B cell (primary cell): ENCODE results near the gene HPS1. TPM values are rescaled to one million over a fixed set of nuclear protein-coding genes. Genes with fewer than 3 reads are reported as not detected.

ENCODE experiments used
- ATAC-seq: fragments of 200-7000 bp; cut with Tn5 transposase; one replicate; pipeline ENCODE4 v1.10.0; 2021; ENCODE audit warnings: low read depth, mild to moderate bottlenecking, moderate number of reproducible peaks, moderate library complexity
- CTCF ChIA-PET: fragments of 350-600 bp; sonication (Branson Sonifier 250); formaldehyde crosslinking; loops from one replicate; lab custom pipeline; 2021; ENCODE audit warnings: antibody characterized with exemption, inconsistent platforms; lab: Charles Lee
- POLR2A ChIA-PET: fragments of 350-600 bp; sonication (Branson Sonifier 250); formaldehyde crosslinking; loops from one replicate; lab custom pipeline; 2021; ENCODE audit warnings: antibody characterized with exemption; lab: Charles Lee
- DNase-seq: peaks from one replicate; pipeline ENCODE4 v3.0.0; 2013
- H2AFZ ChIP-seq: 2 replicates; pipeline ENCODE4 v1.6.1; 2012; ENCODE audit warnings: mild to moderate bottlenecking, low read depth, low read length; ENCODE audit not compliant: insufficient read depth, poor library complexity, severe bottlenecking
- H3K27ac ChIP-seq, 2 donors: 1 replicate in 1 of 2; 2 replicates in 1 of 2; pipeline ENCODE4 v1.5.1; 2012 to 2013; ENCODE audit warnings: low read length in 2 of 2, mild to moderate bottlenecking in 2 of 2, moderate library complexity in 1 of 2
- H3K27me3 ChIP-seq, 4 experiments: fragments of 200-600 bp in 1 of 4; sonication (generic) in 1 of 4; replicated peaks in 1 of 4; 1 replicate in 2 of 4; 2 replicates in 2 of 4; pipeline versions ENCODE4 v1.6.1 to v1.7.0; 2013 to 2016; ENCODE audit warnings: low read length in 3 of 4, mild to moderate bottlenecking in 2 of 4, mixed read lengths in 1 of 4, moderate library complexity in 1 of 4; ENCODE audit not compliant: insufficient read depth in 4 of 4, control insufficient read depth in 3 of 4; ENCODE audit errors: control extremely low read depth in 1 of 4
- H3K36me3 ChIP-seq, 2 experiments: replicated peaks in 1 of 2; 1 replicate in 1 of 2; 2 replicates in 1 of 2; pipeline versions ENCODE4 v1.6.1 to v1.7.1; 2013; ENCODE audit warnings: low read length in 1 of 2; ENCODE audit not compliant: insufficient read depth in 2 of 2, control insufficient read depth in 1 of 2; ENCODE audit errors: control extremely low read depth in 1 of 2, extremely low read depth in 1 of 2
- H3K4me1 ChIP-seq, 2 donors: fragments of 200-600 bp in 1 of 2; sonication (generic) in 1 of 2; 1 replicate in 1 of 2; 2 replicates in 1 of 2; pipeline versions ENCODE4 v1.5.1 to v1.6.1; 2013 to 2017; ENCODE audit warnings: low read length in 2 of 2; ENCODE audit not compliant: control insufficient read depth in 2 of 2, insufficient read depth in 2 of 2
- H3K4me2 ChIP-seq: replicated peaks from 2 replicates; pipeline ENCODE3; 2012; ENCODE audit warnings: mild to moderate bottlenecking, low read depth, low read length; ENCODE audit not compliant: poor library complexity, severe bottlenecking
- H3K4me3 ChIP-seq, 5 experiments: fragments of 200-600 bp in 1 of 5; sonication (generic) in 1 of 5; 1 replicate in 3 of 5; 2 replicates in 2 of 5; pipeline versions ENCODE4 v1.5.1 to v1.7.0; 2011 to 2016; ENCODE audit warnings: low read length in 4 of 5, mild to moderate bottlenecking in 4 of 5, low read depth in 2 of 5, control low read depth in 1 of 5, moderate library complexity in 1 of 5; ENCODE audit not compliant: insufficient read depth in 1 of 5; ENCODE audit errors: control extremely low read depth in 1 of 5, extremely low read depth in 1 of 5
- H3K79me2 ChIP-seq: fragments of 200-600 bp; sonication (generic); one replicate; pipeline ENCODE4 v1.6.0; 2016; ENCODE audit warnings: low read length; ENCODE audit not compliant: control insufficient read depth, insufficient read depth
- H3K9ac ChIP-seq: fragments of 200-600 bp; sonication (generic); 2 replicates; pipeline ENCODE4 v1.6.1; 2017; ENCODE audit warnings: mild to moderate bottlenecking, low read length, moderate library complexity
- H3K9me3 ChIP-seq, 3 donors: one replicate each; pipeline versions ENCODE4 v1.6.1 to v1.7.1; 2013; ENCODE audit warnings: low read length in 2 of 3; ENCODE audit not compliant: control insufficient read depth in 2 of 3, insufficient read depth in 1 of 3; ENCODE audit errors: control extremely low read depth in 1 of 3
- H4K20me1 ChIP-seq: 2 replicates; pipeline ENCODE4 v1.6.0; 2012; ENCODE audit warnings: mild to moderate bottlenecking, low read length; ENCODE audit not compliant: insufficient read depth, control insufficient read depth, poor library complexity, severe bottlenecking
- H3K27ac Mint-ChIP-seq: one replicate; pipeline ENCODE4 v1.8.0; 2021; ENCODE audit warnings: mixed read lengths
- H3K27me3 Mint-ChIP-seq: one replicate; pipeline ENCODE4 v1.8.0; 2021; ENCODE audit warnings: mixed read lengths
- H3K4me1 Mint-ChIP-seq: one replicate; pipeline ENCODE4 v1.8.0; 2021; ENCODE audit warnings: mixed read lengths
- H3K4me3 Mint-ChIP-seq: one replicate; pipeline ENCODE4 v1.8.0; 2021; ENCODE audit warnings: mixed read lengths
- H3K9me3 Mint-ChIP-seq: one replicate; pipeline ENCODE4 v1.8.0; 2022; ENCODE audit warnings: mixed read lengths; ENCODE audit not compliant: insufficient read depth
- EZH2 ChIP-seq: IDR thresholded peaks from 2 replicates; pipeline ENCODE4 v1.6.1; 2012; ENCODE audit warnings: borderline replicate concordance, low read depth, mild to moderate bottlenecking, moderate library complexity, low read length; ENCODE audit not compliant: insufficient read depth, poor library complexity, severe bottlenecking
- WGBS: methylation state at CpG from one replicate; pipeline ENCODE4 v1.1.5; 2013; ENCODE audit warnings: missing lambda C conversion rate; ENCODE audit not compliant: insufficient coverage; 5-methylcytosine and 5-hydroxymethylcytosine counted together
- intact Hi-C: fragments of 100-400 bp; cut with micrococcal nuclease; formaldehyde crosslinking; loops from one replicate; pipeline ENCODE4 v1.10.0; 2022
- polyA plus RNA-seq: library from polyadenylated mRNA; depleted of rRNA; stranded (reverse); fragments of >200 nt; gene quantifications from 2 replicates; pipeline ENCODE4 v1.2.3, GENCODE V29; 2012
- total RNA-seq, 2 donors: library from RNA; stranded (reverse); fragments of 120-200 nt in 1 of 2; gene quantifications; 1 replicate in 1 of 2; 2 replicates in 1 of 2; pipeline versions ENCODE4 v1.2.3 to v1.2.4, GENCODE V29; 2013 to 2022
- TF ChIP-seq, protein P1 (sequence below): fragments of 200-600 bp; IDR thresholded peaks from one replicate; pipeline ENCODE4 v1.8.0; 2022; ENCODE audit warnings: antibody characterized with exemption, mild to moderate bottlenecking

The HPS1 gene
- total and polyA plus RNA-seq, 2 donors (not counting 1 experiment from before 2014, with no cell fraction given) = 125 to 196 TPM

DNA sequence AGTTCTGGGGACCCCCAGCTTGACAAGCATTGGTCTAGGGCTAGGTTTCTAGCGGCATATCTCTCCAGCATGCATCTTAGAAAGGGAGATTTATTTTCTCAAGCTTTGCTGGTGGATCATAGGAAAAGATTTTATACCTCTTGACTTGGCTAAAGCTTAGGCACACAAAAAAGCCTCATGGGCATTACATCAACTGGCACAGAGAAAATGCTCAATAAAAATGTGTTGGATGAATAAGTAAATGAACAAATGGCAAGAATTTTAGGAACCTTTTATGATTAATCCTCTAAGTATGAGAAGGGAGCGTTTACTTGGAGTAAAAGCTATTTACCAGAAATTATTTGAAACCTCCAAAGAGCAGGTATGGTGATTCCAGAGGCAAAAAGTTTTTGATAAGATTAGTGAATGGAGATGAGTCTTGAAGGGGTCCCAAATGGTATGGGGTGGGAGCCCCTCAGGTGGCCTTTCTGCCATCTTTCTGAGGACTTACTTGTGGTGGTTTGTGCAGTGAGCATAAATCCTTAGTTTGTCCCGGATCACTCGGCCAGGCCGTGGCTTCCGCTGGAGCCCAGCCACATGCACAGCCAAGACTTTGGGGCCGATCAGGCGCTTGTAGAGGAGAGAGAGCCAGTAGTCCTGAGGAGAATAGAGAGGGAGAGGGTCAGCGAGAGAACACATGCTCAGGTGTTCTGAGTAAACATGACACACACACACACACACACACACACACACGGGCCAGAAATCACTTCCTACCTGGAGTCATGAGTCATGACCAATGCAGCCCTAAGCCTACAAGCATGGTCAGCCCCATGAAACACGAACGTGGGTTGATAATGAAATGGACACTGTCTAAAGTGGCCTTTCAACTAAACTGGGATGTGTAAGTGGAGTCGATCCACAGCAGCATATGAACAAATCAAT lies 43.1 kb upstream of the HPS1 start:
- no peaks in the 10 kb centered on the region for H3K36me3 ChIP-seq
- no peak for TF ChIP-seq EZH2
- TF ChIP-seq, protein P1, sequence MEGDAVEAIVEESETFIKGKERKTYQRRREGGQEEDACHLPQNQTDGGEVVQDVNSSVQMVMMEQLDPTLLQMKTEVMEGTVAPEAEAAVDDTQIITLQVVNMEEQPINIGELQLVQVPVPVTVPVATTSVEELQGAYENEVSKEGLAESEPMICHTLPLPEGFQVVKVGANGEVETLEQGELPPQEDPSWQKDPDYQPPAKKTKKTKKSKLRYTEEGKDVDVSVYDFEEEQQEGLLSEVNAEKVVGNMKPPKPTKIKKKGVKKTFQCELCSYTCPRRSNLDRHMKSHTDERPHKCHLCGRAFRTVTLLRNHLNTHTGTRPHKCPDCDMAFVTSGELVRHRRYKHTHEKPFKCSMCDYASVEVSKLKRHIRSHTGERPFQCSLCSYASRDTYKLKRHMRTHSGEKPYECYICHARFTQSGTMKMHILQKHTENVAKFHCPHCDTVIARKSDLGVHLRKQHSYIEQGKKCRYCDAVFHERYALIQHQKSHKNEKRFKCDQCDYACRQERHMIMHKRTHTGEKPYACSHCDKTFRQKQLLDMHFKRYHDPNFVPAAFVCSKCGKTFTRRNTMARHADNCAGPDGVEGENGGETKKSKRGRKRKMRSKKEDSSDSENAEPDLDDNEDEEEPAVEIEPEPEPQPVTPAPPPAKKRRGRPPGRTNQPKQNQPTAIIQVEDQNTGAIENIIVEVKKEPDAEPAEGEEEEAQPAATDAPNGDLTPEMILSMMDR = no peak
- H3K27me3 ChIP-seq = peaks cover 0 to 11% (median 2%) of the 10 kb centered on the region in 4 experiments
- H3K9me3 ChIP-seq = peaks cover 0 to under 1% (median 0%) of the 10 kb centered on the region in 3 donors
- no peak overlapping the region for H2AFZ ChIP-seq
- ChIA-PET CTCF (interaction anchor here (1.3 kb wide), 1 partner anchor 23 kb away, joined by 4 read pairs; no protein-coding TSS in a partner anchor), POLR2A (no interaction called here)
- H3K4me2 ChIP-seq = no peak overlapping the region
- H3K27ac Mint-ChIP-seq = no peak overlapping the region
- no peak overlapping the region for H3K9ac ChIP-seq
- H3K79me2 ChIP-seq = no peaks in the 10 kb centered on the region
- H3K27ac ChIP-seq = no peak overlapping the region
- intact Hi-C loops = no loop called here
- no peak for DNase-seq
- H3K9me3 Mint-ChIP-seq = no peaks in the 10 kb centered on the region
- no peak for ATAC-seq
- WGBS = 95% methylated on average over 4 of the region's 13 CpGs
- no peaks in the 10 kb centered on the region for H3K4me1 ChIP-seq
- peaks cover 14% of the 10 kb centered on the region for H3K27me3 Mint-ChIP-seq
- H3K4me3 ChIP-seq = no peak overlapping the region
- H3K4me1 Mint-ChIP-seq = no peaks in the 10 kb centered on the region
- no peak overlapping the region for H3K4me3 Mint-ChIP-seq
- no peaks in the 10 kb centered on the region for H4K20me1 ChIP-seq
